Measurements from ENCODE around the gene GALNT1. TPM values are rescaled to one million over a fixed set of nuclear protein-coding genes. Genes with fewer than 3 reads are reported as not detected.
A peak's percentile ranks its signal among the peaks of the same experiment; 100 is the strongest.

GALNT1 gene
- total RNA-seq, 4 donors from 2014 or later: 46.2 to 96.5 (median 62.6) TPM

GRCh38 chr18:35619941-35620340 lies 38.4 kb downstream of the GALNT1 start:
- H3K9me3 ChIP-seq: no peaks in the 10 kb centered on the region
- no peak for DNase-seq (ENCODE audit: low spot score in 2 of 2)
- 80% methylated on average over 4 of the region's 4 CpGs for WGBS
- H3K36me3 ChIP-seq: no peaks in the 10 kb centered on the region
- H3K4me3 ChIP-seq: no peak overlapping the region
- TF ChIP-seq POLR2AphosphoS5 (IDR thresholded peaks at IDR 0.05): no peak
- TF ChIP-seq CTCF (IDR thresholded peaks at IDR 0.05): no peak
- TF ChIP-seq EP300 (IDR thresholded peaks at IDR 0.05): no peak
- no peak for TF ChIP-seq POLR2A (IDR thresholded peaks at IDR 0.05)
- H3K27me3 ChIP-seq: no peaks in the 10 kb centered on the region
- peak overlapping the region; percentile 40 for H3K27ac ChIP-seq
- peaks cover 42% of the 10 kb centered on the region for H3K4me1 ChIP-seq

DNA sequence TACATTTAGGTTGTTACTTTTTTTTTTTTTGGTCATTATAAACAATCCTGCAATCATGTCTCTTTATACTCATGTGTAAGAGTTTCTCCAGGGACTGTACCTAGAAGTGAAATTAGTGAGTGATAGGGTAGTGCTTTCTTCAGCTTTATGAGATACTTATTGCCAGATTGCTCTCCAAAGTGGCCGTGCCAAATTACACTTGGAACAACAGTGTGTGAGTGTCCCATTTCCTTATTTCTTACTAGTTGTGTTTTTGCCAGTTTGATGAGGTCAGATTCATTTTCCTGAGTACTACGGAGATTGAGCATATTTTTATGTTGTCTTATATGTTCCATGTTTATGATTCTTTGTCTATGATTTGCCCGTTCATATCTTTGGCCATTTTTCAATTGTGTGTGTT lies 39.2 kb downstream of the GALNT1 start:
- Histone ChIP-seq H3K4me1 (peaks cover 41% of the 10 kb centered on the region), H3K27me3 (no peaks in the 10 kb centered on the region), H3K27ac (no peak overlapping the region), H3K36me3 (no peaks in the 10 kb centered on the region), H3K4me3 (no peak overlapping the region), H3K9me3 (no peaks in the 10 kb centered on the region)
- no peak for TF ChIP-seq EP300 (IDR thresholded peaks at IDR 0.05)
- no peak for TF ChIP-seq POLR2AphosphoS5 (IDR thresholded peaks at IDR 0.05)
- no peak for TF ChIP-seq CTCF (IDR thresholded peaks at IDR 0.05)
- no peak for TF ChIP-seq POLR2A (IDR thresholded peaks at IDR 0.05)
- DNase-seq (ENCODE audit: low spot score in 2 of 2): no peak
- WGBS: 48% methylated on average over 3 of the region's 3 CpGs

DNA sequence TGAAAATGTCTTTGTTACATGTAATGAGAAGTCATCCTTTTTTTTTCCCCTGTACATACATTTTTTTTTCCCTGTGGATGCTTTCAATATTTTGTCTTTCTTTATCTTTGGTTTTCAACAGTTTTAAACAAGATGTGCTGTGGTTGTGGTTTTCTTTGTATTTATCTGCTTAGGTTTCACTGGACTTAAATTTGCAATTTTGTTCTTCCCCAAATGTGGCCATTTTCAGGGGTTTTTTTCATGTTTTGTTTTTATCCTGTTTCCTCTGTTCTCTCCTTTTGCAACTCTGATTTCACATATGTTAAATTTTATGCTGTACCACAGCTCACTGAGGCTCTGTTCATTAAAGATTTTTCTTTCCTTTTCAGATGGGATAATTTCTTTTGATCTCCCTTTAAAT lies 41.7 kb downstream of the GALNT1 start:
- Histone ChIP-seq H3K4me1 (peaks cover 19% of the 10 kb centered on the region), H3K4me3 (no peak overlapping the region), H3K27me3 (no peaks in the 10 kb centered on the region), H3K9me3 (peaks cover 4% of the 10 kb centered on the region), H3K27ac (no peak overlapping the region), H3K36me3 (peaks cover 8% of the 10 kb centered on the region)
- TF ChIP-seq POLR2A (IDR thresholded peaks at IDR 0.05) (no peak), EP300 (IDR thresholded peaks at IDR 0.05) (no peak), CTCF (IDR thresholded peaks at IDR 0.05) (no peak), POLR2AphosphoS5 (IDR thresholded peaks at IDR 0.05) (no peak)
- no peak for DNase-seq (ENCODE audit: low spot score in 2 of 2)

DNA sequence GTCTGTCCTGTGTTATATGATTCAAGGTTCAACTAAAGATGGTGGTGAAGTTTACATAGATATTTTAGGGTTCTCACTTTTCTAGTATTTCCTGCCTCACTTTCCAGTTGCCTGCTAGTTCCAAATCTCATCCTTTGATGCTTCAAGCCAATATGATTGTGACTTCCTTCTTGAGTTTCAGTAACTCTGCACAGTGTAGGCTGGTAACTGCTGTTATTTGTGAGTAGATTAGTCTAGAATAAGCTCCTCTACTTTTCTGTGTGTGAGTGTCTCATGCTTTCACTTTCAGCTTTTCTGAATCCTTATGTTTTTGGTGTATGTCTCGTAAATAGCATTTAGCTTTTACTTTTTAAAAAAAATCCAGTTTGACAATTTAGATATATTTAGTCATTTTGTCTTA lies 42.6 kb downstream of the GALNT1 start:
- Histone ChIP-seq H3K27me3 (no peaks in the 10 kb centered on the region), H3K36me3 (peaks cover 8% of the 10 kb centered on the region), H3K9me3 (peaks cover 4% of the 10 kb centered on the region), H3K4me1 (peaks cover 11% of the 10 kb centered on the region), H3K4me3 (no peak overlapping the region), H3K27ac (no peak overlapping the region)
- WGBS: 97% methylated on average over 1 of the region's 1 CpG
- DNase-seq (ENCODE audit: low spot score in 2 of 2): no peak
- TF ChIP-seq CTCF (IDR thresholded peaks at IDR 0.05) (no peak), POLR2AphosphoS5 (IDR thresholded peaks at IDR 0.05) (no peak), EP300 (IDR thresholded peaks at IDR 0.05) (no peak), POLR2A (IDR thresholded peaks at IDR 0.05) (no peak)

GRCh38 chr18:35625232-35625631 lies 43.7 kb downstream of the GALNT1 start:
- WGBS: 96% methylated on average over 2 of the region's 2 CpGs
- Histone ChIP-seq H3K36me3 (peaks cover 8% of the 10 kb centered on the region), H3K9me3 (peaks cover 4% of the 10 kb centered on the region), H3K4me1 (peaks cover 1% of the 10 kb centered on the region), H3K27me3 (no peaks in the 10 kb centered on the region), H3K27ac (no peak overlapping the region), H3K4me3 (no peak overlapping the region)
- TF ChIP-seq POLR2A (IDR thresholded peaks at IDR 0.05): no peak
- no peak for TF ChIP-seq EP300 (IDR thresholded peaks at IDR 0.05)
- no peak for TF ChIP-seq CTCF (IDR thresholded peaks at IDR 0.05)
- no peak for TF ChIP-seq POLR2AphosphoS5 (IDR thresholded peaks at IDR 0.05)
- no peak for DNase-seq (ENCODE audit: low spot score in 2 of 2)
